ENCODE data around the gene KCNE1. TPM values are rescaled to one million over a fixed set of nuclear protein-coding genes. Genes with fewer than 3 reads are reported as not detected.

KCNE1 gene
- total and polyA plus RNA-seq, 9 donors, result 0.21 to 4.7 (median 0.88) TPM; not detected in 2

- no peak for DNase-seq
- H3K4me3 ChIP-seq, result no peak overlapping the region
- H3K4me1 ChIP-seq (ENCODE audit: insufficient read depth), result peaks cover 3% of the 10 kb centered on the region
- no peaks in the 10 kb centered on the region for H3K27me3 ChIP-seq
- TF ChIP-seq POLR2A (IDR thresholded peaks at IDR 0.05) (no peak), EP300 (IDR thresholded peaks at IDR 0.05) (no peak)
- TF ChIP-seq, protein P1, sequence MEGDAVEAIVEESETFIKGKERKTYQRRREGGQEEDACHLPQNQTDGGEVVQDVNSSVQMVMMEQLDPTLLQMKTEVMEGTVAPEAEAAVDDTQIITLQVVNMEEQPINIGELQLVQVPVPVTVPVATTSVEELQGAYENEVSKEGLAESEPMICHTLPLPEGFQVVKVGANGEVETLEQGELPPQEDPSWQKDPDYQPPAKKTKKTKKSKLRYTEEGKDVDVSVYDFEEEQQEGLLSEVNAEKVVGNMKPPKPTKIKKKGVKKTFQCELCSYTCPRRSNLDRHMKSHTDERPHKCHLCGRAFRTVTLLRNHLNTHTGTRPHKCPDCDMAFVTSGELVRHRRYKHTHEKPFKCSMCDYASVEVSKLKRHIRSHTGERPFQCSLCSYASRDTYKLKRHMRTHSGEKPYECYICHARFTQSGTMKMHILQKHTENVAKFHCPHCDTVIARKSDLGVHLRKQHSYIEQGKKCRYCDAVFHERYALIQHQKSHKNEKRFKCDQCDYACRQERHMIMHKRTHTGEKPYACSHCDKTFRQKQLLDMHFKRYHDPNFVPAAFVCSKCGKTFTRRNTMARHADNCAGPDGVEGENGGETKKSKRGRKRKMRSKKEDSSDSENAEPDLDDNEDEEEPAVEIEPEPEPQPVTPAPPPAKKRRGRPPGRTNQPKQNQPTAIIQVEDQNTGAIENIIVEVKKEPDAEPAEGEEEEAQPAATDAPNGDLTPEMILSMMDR (IDR thresholded peaks at IDR 0.05), result no peak
- H3K36me3 ChIP-seq, result no peaks in the 10 kb centered on the region
- WGBS, 3 donors, result 80 to 89% (median 84%) methylated on average over 6 of the region's 6 CpGs
- intact Hi-C loops (cut with DNase I), result no loop called here
- no peaks in the 10 kb centered on the region for H3K9me3 ChIP-seq
- no peak overlapping the region for H3K27ac ChIP-seq
These were observed 8.3 kb upstream of the KCNE1 start for GRCh38 chr21:34520281-34520680.

GRCh38 chr21:34519694-34520093 lies 7.7 kb upstream of the KCNE1 start:
- Histone ChIP-seq H3K4me3 (no peak overlapping the region), H3K36me3 (no peaks in the 10 kb centered on the region), H3K9me3 (no peaks in the 10 kb centered on the region), H3K4me1 (ENCODE audit: insufficient read depth) (no peaks in the 10 kb centered on the region), H3K27ac (no peak overlapping the region), H3K27me3 (no peaks in the 10 kb centered on the region)
- no peak for DNase-seq
- intact Hi-C loops (cut with DNase I), result no loop called here
- 82 to 98% (median 88%) methylated on average over 8 of the region's 8 CpGs for WGBS, 3 donors
- TF ChIP-seq POLR2A (IDR thresholded peaks at IDR 0.05) (no peak), EP300 (IDR thresholded peaks at IDR 0.05) (no peak)
- TF ChIP-seq, protein P1 (IDR thresholded peaks at IDR 0.05), result no peak

- Histone ChIP-seq H3K36me3 (no peaks in the 10 kb centered on the region), H3K27ac (no peak overlapping the region), H3K27me3 (no peaks in the 10 kb centered on the region)
These were observed 7.0 kb upstream of the KCNE1 start for GRCh38 chr21:34519016-34519415.

GRCh38 chr21:34518301-34518700 lies 6.3 kb upstream of the KCNE1 start:
- TF ChIP-seq POLR2A (IDR thresholded peaks at IDR 0.05), result no peak
- TF ChIP-seq EP300 (IDR thresholded peaks at IDR 0.05), result no peak
- WGBS, 3 donors, result 88 to 94% (median 91%) methylated on average over 5 of the region's 5 CpGs
- Histone ChIP-seq H3K9me3 (no peaks in the 10 kb centered on the region), H3K4me1 (ENCODE audit: insufficient read depth) (no peaks in the 10 kb centered on the region), H3K27me3 (no peaks in the 10 kb centered on the region), H3K4me3 (no peak overlapping the region), H3K36me3 (no peaks in the 10 kb centered on the region), H3K27ac (no peak overlapping the region)
- DNase-seq, result no peak
- intact Hi-C loops (cut with DNase I), result no loop called here

More at GRCh38 chr21:34519016-34519415, 7.0 kb upstream of the KCNE1 start:
- DNase-seq, result no peak
- Histone ChIP-seq H3K4me1 (ENCODE audit: insufficient read depth) (no peaks in the 10 kb centered on the region), H3K4me3 (no peak overlapping the region), H3K9me3 (no peaks in the 10 kb centered on the region)
- WGBS, 3 donors, result 86 to 95% (median 91%) methylated on average over 4 of the region's 4 CpGs
- TF ChIP-seq, protein P1 (IDR thresholded peaks at IDR 0.05), result no peak
- TF ChIP-seq POLR2A (IDR thresholded peaks at IDR 0.05) (no peak), EP300 (IDR thresholded peaks at IDR 0.05) (no peak)
- intact Hi-C loops (cut with DNase I), result no loop called here

DNA sequence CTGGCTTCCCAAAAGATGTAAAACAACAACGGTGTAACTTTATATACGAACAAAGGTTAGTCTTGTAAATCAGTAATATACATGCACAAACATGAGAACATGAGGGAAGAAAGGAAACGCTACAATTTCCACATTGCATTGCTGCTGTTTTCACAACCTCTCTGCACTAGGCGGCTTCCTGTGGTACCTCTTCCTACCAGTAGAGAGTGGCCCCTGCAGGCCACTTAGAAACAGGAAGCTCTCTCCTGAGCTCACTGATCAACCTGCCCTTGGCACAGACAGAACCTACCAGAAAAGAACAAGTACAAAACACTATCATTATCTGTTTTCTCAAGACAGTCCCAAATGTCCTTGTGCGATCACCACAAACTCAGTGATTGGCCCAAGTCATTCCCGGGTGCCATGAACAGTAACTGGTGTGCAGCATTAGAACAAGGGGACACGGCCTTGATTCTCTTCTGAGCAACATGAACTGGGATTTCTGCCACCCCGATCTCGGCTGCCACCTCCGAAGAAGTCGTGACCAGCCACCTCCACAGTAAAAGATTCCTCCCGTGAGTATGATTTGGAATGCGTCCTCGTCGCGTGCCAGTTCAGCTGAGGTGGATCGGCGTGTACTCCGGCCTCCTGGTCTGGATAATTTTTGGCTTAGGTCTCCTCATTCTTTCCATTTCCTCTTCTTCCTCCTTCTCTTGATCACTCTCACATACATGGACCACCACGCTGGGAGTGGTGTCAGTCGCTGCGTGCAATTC lies 5.7 kb upstream of the KCNE1 start:
- TF ChIP-seq EP300 (IDR thresholded peaks at IDR 0.05) (no peak), POLR2A (IDR thresholded peaks at IDR 0.05) (no peak)
- TF ChIP-seq, protein P1 (IDR thresholded peaks at IDR 0.05), result no peak
- H3K4me1 ChIP-seq (ENCODE audit: insufficient read depth), result no peaks in the 10 kb centered on the region
- no peaks in the 10 kb centered on the region for H3K9me3 ChIP-seq
- intact Hi-C loops (cut with DNase I), result no loop called here
- no peak overlapping the region for H3K4me3 ChIP-seq
- no peak for DNase-seq
- no peak overlapping the region for H3K27ac ChIP-seq
- H3K36me3 ChIP-seq, result no peaks in the 10 kb centered on the region
- 85 to 90% (median 89%) methylated on average over 22 of the region's 22 CpGs for WGBS, 3 donors
- no peaks in the 10 kb centered on the region for H3K27me3 ChIP-seq

Measured in ovary (tissue), 9 donors.